RWPE1 (cell line): Measurements from ENCODE around the gene PCDHGB7.
"Not testable (repeated sequence)": the region's sequence is repeated elsewhere in the genome, so short reads cannot be mapped to it uniquely, and the experiment has no call there.

Experiments used
- CTCF ChIA-PET: fragments of 350-600 bp; sonication (Branson Sonifier 250); formaldehyde crosslinking; extraction: SDS; loops from one replicate; lab custom pipeline; 2021; lab: Yijun Ruan, JAX
- POLR2A ChIA-PET: fragments of 400-600 bp; formaldehyde crosslinking; extraction: SDS; loops from one replicate; lab custom pipeline; 2020; ENCODE audit warnings: antibody characterized with exemption; ENCODE audit not compliant: low non-redundant PET; lab: Yijun Ruan, JAX
- DNase-seq: peaks from one replicate; pipeline ENCODE4 v3.0.0; 2012; ENCODE audit warnings: low spot score
- H3K27ac ChIP-seq: fragments of 450-650 bp; 2 replicates; pipeline ENCODE4 v1.5.1; 2017
- CTCF ChIP-seq: fragments of 450-650 bp; conservative IDR thresholded peaks from 2 replicates; pipeline ENCODE4 v1.5.1; 2017; ENCODE audit warnings: low read depth, mild to moderate bottlenecking

Gene PCDHGB7

GRCh38 chr5:141420855-141421488, 3.5 kb downstream of the PCDHGB7 start, which contains the start of gene PCDHGA11:
TSS of gene PCDHGA11 (plus strand) at chr5:141421051. CDS start at chr5:141421228, 177 bp downstream.
- DNase-seq = no peak
- no peak within 1 kb of the TSS for H3K27ac ChIP-seq
- CTCF ChIA-PET = interaction anchor here (0.7 to 0.9 kb wide), 3 partner anchors 12 to 164 kb away, joined by 3 to 4 read pairs (median 4); no protein-coding TSS in a partner anchor
- TF ChIP-seq CTCF = no peak
- POLR2A ChIA-PET = no interaction called here

GRCh38 chr5:141421489-141421855, 4.0 kb downstream of the PCDHGB7 start:
- POLR2A ChIA-PET = no interaction called here
- TF ChIP-seq CTCF = no peak
- H3K27ac ChIP-seq = no peak overlapping the region
- DNase-seq = no peak
- CTCF ChIA-PET = interaction anchor here (0.6 to 0.7 kb wide), 2 partner anchors 11 to 159 kb away, joined by 3 read pairs; no protein-coding TSS in a partner anchor

GRCh38 chr5:141422742-141423291, 5.3 kb downstream of the PCDHGB7 start:
- CTCF ChIA-PET = interaction anchor here (0.6 kb wide), 1 partner anchor 90 kb away, joined by 3 read pairs; no protein-coding TSS in a partner anchor
- no peak for DNase-seq
- POLR2A ChIA-PET = no interaction called here
- no peak for TF ChIP-seq CTCF
- H3K27ac ChIP-seq = no peak overlapping the region

- ChIA-PET CTCF (interaction anchor here (0.5 to 0.8 kb wide), 3 partner anchors 10 to 80 kb away, joined by 3 to 5 read pairs (median 4); partner anchors contain the start of gene PCDHGB7), POLR2A (no interaction called here)
- no peak for TF ChIP-seq CTCF
- no peak for DNase-seq
- no peak overlapping the region for H3K27ac ChIP-seq
Observed at GRCh38 chr5:141427783-141428426, 10.4 kb downstream of the PCDHGB7 start.

GRCh38 chr5:141430332-141431113, 13.0 kb downstream of the PCDHGB7 start, which contains the start of gene PCDHGA12:
TSS of gene PCDHGA12 (plus strand) at chr5:141430507. CDS start at chr5:141430760, 253 bp downstream.
- TF ChIP-seq CTCF = no peak
- peak; percentile 60 for DNase-seq
- CTCF ChIA-PET = interaction anchor here (0.6 to 1.5 kb wide), 9 partner anchors 90 to 337 kb away, joined by 3 to 8 read pairs (median 4); partner anchors contain the start of gene PCDHB11
- POLR2A ChIA-PET = no interaction called here
- H3K27ac ChIP-seq = no peak within 1 kb of the TSS

GRCh38 chr5:141431286-141431685, 13.8 kb downstream of the PCDHGB7 start:
- no peak for DNase-seq
- CTCF ChIA-PET = interaction anchor here (0.5 to 1.5 kb wide), 3 partner anchors 42 to 133 kb away, joined by 4 to 7 read pairs (median 4); no protein-coding TSS in a partner anchor
- POLR2A ChIA-PET = no interaction called here
- TF ChIP-seq CTCF = no peak
- no peak overlapping the region for H3K27ac ChIP-seq

- CTCF ChIA-PET = interaction anchor here (0.6 kb wide), 1 partner anchor 125 kb away, joined by 3 read pairs; no protein-coding TSS in a partner anchor
- POLR2A ChIA-PET, DNase-seq, H3K27ac ChIP-seq: not testable (repeated sequence)
Observed at GRCh38 chr5:141432308-141432707, 14.8 kb downstream of the PCDHGB7 start.

- not testable (repeated sequence) for H3K27ac ChIP-seq
Observed at GRCh38 chr5:141432726-141433125, 15.2 kb downstream of the PCDHGB7 start.

More at GRCh38 chr5:141432726-141433125, 15.2 kb downstream of the PCDHGB7 start:
- POLR2A ChIA-PET, DNase-seq: not testable (repeated sequence)
- CTCF ChIA-PET = interaction anchor here (0.6 kb wide), 2 partner anchors 11 to 125 kb away, joined by 3 read pairs; no protein-coding TSS in a partner anchor
